NT2/D1 (cell line): ENCODE data around the gene MAFF.

Source experiments
- DNase-seq: peaks from one replicate; pipeline ENCODE4 v3.0.0-alpha.2; 2011; ENCODE audit warnings: low read depth, low spot score
- H3K27me3 ChIP-seq: 2 replicates; pipeline ENCODE4 v1.6.0; 2011; ENCODE audit warnings: mild to moderate bottlenecking; ENCODE audit not compliant: insufficient read length, insufficient read depth
- H3K36me3 ChIP-seq: 2 replicates; pipeline ENCODE4 v1.6.1; 2011; ENCODE audit warnings: mild to moderate bottlenecking, low read length, mixed read lengths; ENCODE audit not compliant: insufficient read depth, insufficient read length
- H3K4me1 ChIP-seq: 2 replicates; pipeline ENCODE4 v1.5.1; 2011; ENCODE audit not compliant: insufficient read depth, insufficient read length
- H3K4me3 ChIP-seq: 2 replicates; pipeline ENCODE4 v1.5.1; 2011; ENCODE audit warnings: low read depth; ENCODE audit not compliant: insufficient read length
- H3K9ac ChIP-seq: 2 replicates; pipeline ENCODE4 v1.6.0; 2011; ENCODE audit warnings: low read depth; ENCODE audit not compliant: insufficient read length
- H3K9me3 ChIP-seq: 2 replicates; pipeline ENCODE4 v1.5.1; 2011; ENCODE audit warnings: mild to moderate bottlenecking, low read length; ENCODE audit not compliant: insufficient read depth
- SUZ12 ChIP-seq: IDR thresholded peaks from 2 replicates; pipeline ENCODE4 v1.6.1; 2011; ENCODE audit not compliant: insufficient read length, insufficient read depth; ENCODE audit errors: extremely low read depth
- YY1 ChIP-seq: IDR thresholded peaks from 2 replicates; pipeline ENCODE4 v1.6.1; 2011; ENCODE audit not compliant: insufficient read length, insufficient read depth
- ZNF274 ChIP-seq: IDR thresholded peaks from 2 replicates; pipeline ENCODE4 v1.6.1; 2011; ENCODE audit warnings: mild to moderate bottlenecking, low read depth, low read length

Gene MAFF

GRCh38 chr22:38222797-38223119 lies 21.0 kb downstream of the MAFF start:
- Histone ChIP-seq H3K36me3 (peaks cover 59% of the 10 kb centered on the region), H3K4me3 (no peak overlapping the region), H3K9ac (no peak overlapping the region), H3K27me3 (no peaks in the 10 kb centered on the region), H3K4me1 (peaks cover 17% of the 10 kb centered on the region), H3K9me3 (no peaks in the 10 kb centered on the region)
- no peak for TF ChIP-seq YY1
- TF ChIP-seq SUZ12 = no peak
- TF ChIP-seq ZNF274 = no peak
- no peak for DNase-seq

- TF ChIP-seq SUZ12 (no peak), YY1 (no peak), ZNF274 (no peak)
These were observed 21.6 kb downstream of the MAFF start for GRCh38 chr22:38223289-38223960.

GRCh38 chr22:38226853-38227649 lies 25.3 kb downstream of the MAFF start:
- Histone ChIP-seq H3K27me3 (no peaks in the 10 kb centered on the region), H3K9me3 (no peaks in the 10 kb centered on the region), H3K9ac (no peak overlapping the region), H3K4me1 (peaks cover 6% of the 10 kb centered on the region), H3K36me3 (peaks cover 75% of the 10 kb centered on the region), H3K4me3 (no peak overlapping the region)
- TF ChIP-seq SUZ12 (no peak), ZNF274 (no peak), YY1 (no peak)
- DNase-seq = no peak

More at GRCh38 chr22:38223289-38223960, 21.6 kb downstream of the MAFF start:
- Histone ChIP-seq H3K4me3 (no peak overlapping the region), H3K36me3 (peaks cover 66% of the 10 kb centered on the region), H3K9me3 (no peaks in the 10 kb centered on the region), H3K27me3 (no peaks in the 10 kb centered on the region), H3K4me1 (peaks cover 14% of the 10 kb centered on the region), H3K9ac (no peak overlapping the region)
- no peak for DNase-seq

- Histone ChIP-seq H3K9ac (no peak overlapping the region), H3K9me3 (no peaks in the 10 kb centered on the region), H3K27me3 (no peaks in the 10 kb centered on the region), H3K36me3 (peaks cover 77% of the 10 kb centered on the region), H3K4me1 (peaks cover 6% of the 10 kb centered on the region), H3K4me3 (no peak overlapping the region)
- DNase-seq = no peak
- TF ChIP-seq ZNF274 (no peak), YY1 (no peak), SUZ12 (no peak)
These were observed 26.6 kb downstream of the MAFF start for GRCh38 chr22:38228326-38228872.

- Histone ChIP-seq H3K36me3 (peaks cover 81% of the 10 kb centered on the region), H3K4me1 (peaks cover 6% of the 10 kb centered on the region), H3K9me3 (no peaks in the 10 kb centered on the region), H3K4me3 (no peak overlapping the region), H3K9ac (no peak overlapping the region), H3K27me3 (no peaks in the 10 kb centered on the region)
- TF ChIP-seq ZNF274 (no peak), SUZ12 (no peak), YY1 (no peak)
- DNase-seq = no peak
These were observed 27.3 kb downstream of the MAFF start for GRCh38 chr22:38228873-38229740.

GRCh38 chr22:38230108-38230825 lies 28.5 kb downstream of the MAFF start:
- Histone ChIP-seq H3K27me3 (no peaks in the 10 kb centered on the region), H3K4me1 (peaks cover 6% of the 10 kb centered on the region), H3K4me3 (no peak overlapping the region), H3K36me3 (peaks cover 82% of the 10 kb centered on the region), H3K9ac (no peak overlapping the region), H3K9me3 (no peaks in the 10 kb centered on the region)
- peak; percentile 18 for DNase-seq
- TF ChIP-seq SUZ12 = no peak
- TF ChIP-seq YY1 = no peak
- no peak for TF ChIP-seq ZNF274
